SK-N-SH (cell line): ENCODE results near the gene BMP7. TPM values are rescaled to one million over a fixed set of nuclear protein-coding genes. Genes with fewer than 3 reads are reported as not detected.
"Not testable (repeated sequence)": the region's sequence is repeated elsewhere in the genome, so short reads cannot be mapped to it uniquely, and the experiment has no call there.

Source experiments
- CTCF ChIA-PET: fragments of 300-600, 350-600 bp; formaldehyde crosslinking; extraction: SDS; loops from one replicate; lab custom pipeline; 2021; lab: Yijun Ruan, JAX
- POLR2A ChIA-PET: fragments of 350-600 bp; sonication (Branson Sonifier 250); formaldehyde crosslinking; extraction: SDS; loops from one replicate; lab custom pipeline; 2020; ENCODE audit warnings: antibody characterized with exemption, inconsistent platforms; lab: Yijun Ruan, JAX
- DNase-seq: peaks from one replicate; pipeline ENCODE4 v3.0.0; 2012
- H2AFZ ChIP-seq: fragments of 200-600 bp; sonication (generic); 2 replicates; pipeline ENCODE4 v1.8.1; 2016; ENCODE audit warnings: antibody characterized with exemption, mild to moderate bottlenecking, low read depth
- H3F3A ChIP-seq: fragments of 200-600 bp; sonication (generic); replicated peaks from 2 replicates; pipeline ENCODE3; 2016; ENCODE audit warnings: antibody characterized with exemption, mild to moderate bottlenecking; ENCODE audit not compliant: insufficient read depth
- H3K27ac ChIP-seq, 2 experiments: fragments of 200-500 bp in 1 of 2; fragments of 200-600 bp in 1 of 2; sonication (Bioruptor generic) in 1 of 2; sonication (generic), shearing (Covaris generic) in 1 of 2; 2 replicates each; pipeline versions ENCODE4 v1.5.1 to v1.6.1; 2014 to 2016; ENCODE audit warnings: low read depth in 2 of 2, inconsistent platforms in 1 of 2, low read length in 1 of 2, mild to moderate bottlenecking in 1 of 2, mixed read lengths in 1 of 2
- H3K27me3 ChIP-seq: fragments of 200-600 bp; sonication (generic), shearing (Covaris generic); 2 replicates; pipeline ENCODE4 v1.6.1; 2016; ENCODE audit warnings: mixed run types; ENCODE audit not compliant: insufficient read depth
- H3K36me3 ChIP-seq, 2 experiments: fragments of 200-500 bp in 1 of 2; fragments of 200-600 bp in 1 of 2; sonication (Bioruptor generic) in 1 of 2; sonication (generic) in 1 of 2; replicated peaks in 1 of 2; 2 replicates each; pipeline versions ENCODE3 to v1.5.1; 2014 to 2016; ENCODE audit warnings: low read length in 1 of 2, mild to moderate bottlenecking in 1 of 2; ENCODE audit not compliant: insufficient read depth in 2 of 2, control insufficient read depth in 1 of 2
- H3K4me1 ChIP-seq, 2 experiments: fragments of 200-500 bp in 1 of 2; fragments of 200-600 bp in 1 of 2; sonication (Bioruptor generic) in 1 of 2; sonication (generic), shearing (Covaris generic) in 1 of 2; 2 replicates each; pipeline versions ENCODE4 v1.5.1 to v1.6.1; 2014 to 2016; ENCODE audit warnings: low read depth in 1 of 2, low read length in 1 of 2, mixed run types in 1 of 2; ENCODE audit not compliant: insufficient read depth in 2 of 2, control insufficient read depth in 1 of 2
- H3K4me2 ChIP-seq: fragments of 200-600 bp; sonication (generic), shearing (Covaris generic); 2 replicates; pipeline ENCODE4 v1.6.1; 2017; ENCODE audit warnings: mixed run types
- H3K4me3 ChIP-seq, 2 experiments: fragments of 200-500 bp in 1 of 2; fragments of 200-600 bp in 1 of 2; sonication (Bioruptor generic) in 1 of 2; sonication (generic), shearing (Covaris generic) in 1 of 2; 2 replicates each; pipeline versions ENCODE4 v1.5.1 to v1.8.1; 2014 to 2016; ENCODE audit warnings: low read depth in 2 of 2, inconsistent platforms in 1 of 2, low read length in 1 of 2, mild to moderate bottlenecking in 1 of 2, mixed read lengths in 1 of 2, moderate library complexity in 1 of 2
- H3K79me2 ChIP-seq: fragments of 200-600 bp; sonication (generic); 2 replicates; pipeline ENCODE4 v1.8.1; 2017; ENCODE audit warnings: mild to moderate bottlenecking; ENCODE audit not compliant: insufficient read depth
- H3K9ac ChIP-seq: fragments of 200-600 bp; sonication (generic); 2 replicates; pipeline ENCODE4 v1.6.1; 2017; ENCODE audit warnings: mixed run types
- H3K9me2 ChIP-seq: fragments of 200-600 bp; sonication (generic); 2 replicates; pipeline ENCODE4 v1.6.1; 2017; ENCODE audit warnings: mixed run types
- H3K9me3 ChIP-seq: fragments of 200-600 bp; sonication (generic); 2 replicates; pipeline ENCODE4 v1.6.1; 2017; ENCODE audit warnings: mixed run types, mild to moderate bottlenecking, moderate library complexity
- H4K20me1 ChIP-seq: fragments of 200-600 bp; sonication (generic); 2 replicates; pipeline ENCODE4 v1.6.1; 2017; ENCODE audit warnings: mild to moderate bottlenecking, mixed run types; ENCODE audit not compliant: insufficient read depth
- EZH2phosphoT487 ChIP-seq: fragments of 200-600 bp; sonication (generic); IDR thresholded peaks from 2 replicates; pipeline ENCODE4 v1.6.1; 2017; ENCODE audit warnings: low read depth, mixed run types, mild to moderate bottlenecking, antibody characterized with exemption, moderate library complexity, borderline replicate concordance
- FOSL2 ChIP-seq: IDR thresholded peaks from 2 replicates; pipeline ENCODE4 v1.4.0; 2012; ENCODE audit warnings: low read depth, mild to moderate bottlenecking, moderate library complexity, borderline replicate concordance
- FOXJ3 ChIP-seq: sonication (generic); formaldehyde crosslinking; IDR thresholded peaks from 2 replicates; pipeline ENCODE4 v1.5.1; 2020; ENCODE audit warnings: mild to moderate bottlenecking, missing genetic modification reagents
- GABPA ChIP-seq: IDR thresholded peaks from 2 replicates; pipeline ENCODE4 v1.4.0; 2012; ENCODE audit warnings: low read depth, mild to moderate bottlenecking
- GATA2 ChIP-seq: sonication (generic); formaldehyde crosslinking; IDR thresholded peaks from 2 replicates; pipeline ENCODE4 v1.5.0; 2020; ENCODE audit warnings: mild to moderate bottlenecking, missing genetic modification reagents
- IRF3 ChIP-seq: fragments of 150-350 bp; IDR thresholded peaks from 2 replicates; pipeline ENCODE4 v1.6.1; 2016; ENCODE audit warnings: mild to moderate bottlenecking, low read depth, low read length
- MEF2A ChIP-seq: IDR thresholded peaks from 2 replicates; pipeline ENCODE4 v1.4.0; 2012; ENCODE audit warnings: low read depth, borderline replicate concordance
- NFIC ChIP-seq: IDR thresholded peaks from 2 replicates; pipeline ENCODE4 v1.4.0; 2012; ENCODE audit warnings: borderline replicate concordance
- SIN3A ChIP-seq: IDR thresholded peaks from 2 replicates; pipeline ENCODE4 v1.6.1; 2012; ENCODE audit warnings: low read depth, mild to moderate bottlenecking, low read length, moderate library complexity, borderline replicate concordance
- SMC3 ChIP-seq: IDR thresholded peaks from 2 replicates; pipeline ENCODE4 v1.6.1; 2012; ENCODE audit warnings: low read depth, low read length, improper control_type of control experiment
- TCF12 ChIP-seq: IDR thresholded peaks from 2 replicates; pipeline ENCODE4 v1.4.0; 2012
- WGBS: methylation state at CpG from one replicate; pipeline ENCODE4 v1.1.6; 2017; ENCODE audit warnings: low lambda C conversion rate; 5-methylcytosine and 5-hydroxymethylcytosine counted together
- polyA plus RNA-seq, 3 experiments: library from polyadenylated mRNA; depleted of rRNA; stranded (reverse); fragments of >200 nt; gene quantifications; 2 replicates each; pipeline ENCODE4 v1.2.3, GENCODE V29; 2012
- TF ChIP-seq, protein P1 (sequence below): fragments of 150-350 bp; IDR thresholded peaks from 2 replicates; pipeline ENCODE4 v1.6.1; 2017; ENCODE audit warnings: antibody characterized with exemption, low read length, low read depth, borderline replicate concordance
- TF ChIP-seq, protein P2 (sequence below): IDR thresholded peaks from 2 replicates; pipeline ENCODE4 v1.4.0; 2012; ENCODE audit warnings: low read depth, borderline replicate concordance
- TF ChIP-seq, protein P3 (sequence below): IDR thresholded peaks from 2 replicates; pipeline ENCODE4 v1.6.1; 2012; ENCODE audit warnings: mild to moderate bottlenecking, low read depth, low read length, moderate library complexity
- TF ChIP-seq, protein P4 (sequence below): IDR thresholded peaks from 2 replicates; pipeline ENCODE4 v1.4.0; 2012; ENCODE audit warnings: low read depth, borderline replicate concordance

The BMP7 gene
- polyA plus RNA-seq, 1 of the 3 experiments (the other 2 are of a cell fraction), result not detected

DNA sequence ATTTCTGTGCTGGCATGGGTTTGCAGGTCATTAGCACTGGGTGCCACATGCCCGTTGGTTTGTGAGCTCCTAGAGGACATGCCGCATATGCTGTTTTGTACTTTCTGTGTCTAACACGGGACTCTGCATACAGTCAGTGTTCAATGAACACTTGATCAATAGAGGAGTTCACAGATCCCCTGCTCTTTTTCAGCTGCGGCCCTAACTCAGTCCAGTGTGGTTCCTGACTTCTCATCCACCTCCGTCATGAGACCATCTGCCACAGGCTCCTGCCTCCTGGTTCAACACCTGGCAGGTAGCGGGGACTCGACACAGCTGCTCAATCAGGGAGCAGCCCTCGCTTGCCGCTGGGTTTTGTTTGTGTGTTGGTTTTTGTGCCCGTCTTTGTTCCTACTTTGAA, 13.8 kb upstream of the BMP7 start:
- Histone ChIP-seq H3K4me3 (no peak overlapping the region), H2AFZ (no peak overlapping the region), H3K4me2 (no peak overlapping the region), H3K27me3 (no peaks in the 10 kb centered on the region; the same call in 1 of the 2 replicates), H4K20me1 (no peaks in the 10 kb centered on the region), H3K9me2 (no peaks in the 10 kb centered on the region), H3K27ac (no peak overlapping the region), H3K9ac (no peak overlapping the region), H3K79me2 (no peaks in the 10 kb centered on the region), H3K4me1 (no peaks in the 10 kb centered on the region; a peak in 1 of 4 replicates)
- DNase-seq, result no peak
- WGBS, result 55% methylated on average over 8 of the region's 10 CpGs
- CTCF ChIA-PET, result interaction anchor here (1.0 to 1.7 kb wide), 2 partner anchors 21 to 190 kb away, joined by 4 to 5 read pairs; no protein-coding TSS in a partner anchor
- TF ChIP-seq FOSL2 (no peak), GATA2 (CRISPR knock-in tag) (no peak), EZH2phosphoT487 (no peak), MEF2A (no peak), IRF3 (no peak), NFIC (no peak), SIN3A (no peak), SMC3 (no peak), FOXJ3 (CRISPR knock-in tag) (no peak), TCF12 (no peak), GABPA (no peak)
- TF ChIP-seq, protein P1, sequence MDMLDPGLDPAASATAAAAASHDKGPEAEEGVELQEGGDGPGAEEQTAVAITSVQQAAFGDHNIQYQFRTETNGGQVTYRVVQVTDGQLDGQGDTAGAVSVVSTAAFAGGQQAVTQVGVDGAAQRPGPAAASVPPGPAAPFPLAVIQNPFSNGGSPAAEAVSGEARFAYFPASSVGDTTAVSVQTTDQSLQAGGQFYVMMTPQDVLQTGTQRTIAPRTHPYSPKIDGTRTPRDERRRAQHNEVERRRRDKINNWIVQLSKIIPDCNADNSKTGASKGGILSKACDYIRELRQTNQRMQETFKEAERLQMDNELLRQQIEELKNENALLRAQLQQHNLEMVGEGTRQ, result no peak
- TF ChIP-seq, protein P2, sequence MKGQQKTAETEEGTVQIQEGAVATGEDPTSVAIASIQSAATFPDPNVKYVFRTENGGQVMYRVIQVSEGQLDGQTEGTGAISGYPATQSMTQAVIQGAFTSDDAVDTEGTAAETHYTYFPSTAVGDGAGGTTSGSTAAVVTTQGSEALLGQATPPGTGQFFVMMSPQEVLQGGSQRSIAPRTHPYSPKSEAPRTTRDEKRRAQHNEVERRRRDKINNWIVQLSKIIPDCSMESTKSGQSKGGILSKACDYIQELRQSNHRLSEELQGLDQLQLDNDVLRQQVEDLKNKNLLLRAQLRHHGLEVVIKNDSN, result no peak
- TF ChIP-seq, protein P3, sequence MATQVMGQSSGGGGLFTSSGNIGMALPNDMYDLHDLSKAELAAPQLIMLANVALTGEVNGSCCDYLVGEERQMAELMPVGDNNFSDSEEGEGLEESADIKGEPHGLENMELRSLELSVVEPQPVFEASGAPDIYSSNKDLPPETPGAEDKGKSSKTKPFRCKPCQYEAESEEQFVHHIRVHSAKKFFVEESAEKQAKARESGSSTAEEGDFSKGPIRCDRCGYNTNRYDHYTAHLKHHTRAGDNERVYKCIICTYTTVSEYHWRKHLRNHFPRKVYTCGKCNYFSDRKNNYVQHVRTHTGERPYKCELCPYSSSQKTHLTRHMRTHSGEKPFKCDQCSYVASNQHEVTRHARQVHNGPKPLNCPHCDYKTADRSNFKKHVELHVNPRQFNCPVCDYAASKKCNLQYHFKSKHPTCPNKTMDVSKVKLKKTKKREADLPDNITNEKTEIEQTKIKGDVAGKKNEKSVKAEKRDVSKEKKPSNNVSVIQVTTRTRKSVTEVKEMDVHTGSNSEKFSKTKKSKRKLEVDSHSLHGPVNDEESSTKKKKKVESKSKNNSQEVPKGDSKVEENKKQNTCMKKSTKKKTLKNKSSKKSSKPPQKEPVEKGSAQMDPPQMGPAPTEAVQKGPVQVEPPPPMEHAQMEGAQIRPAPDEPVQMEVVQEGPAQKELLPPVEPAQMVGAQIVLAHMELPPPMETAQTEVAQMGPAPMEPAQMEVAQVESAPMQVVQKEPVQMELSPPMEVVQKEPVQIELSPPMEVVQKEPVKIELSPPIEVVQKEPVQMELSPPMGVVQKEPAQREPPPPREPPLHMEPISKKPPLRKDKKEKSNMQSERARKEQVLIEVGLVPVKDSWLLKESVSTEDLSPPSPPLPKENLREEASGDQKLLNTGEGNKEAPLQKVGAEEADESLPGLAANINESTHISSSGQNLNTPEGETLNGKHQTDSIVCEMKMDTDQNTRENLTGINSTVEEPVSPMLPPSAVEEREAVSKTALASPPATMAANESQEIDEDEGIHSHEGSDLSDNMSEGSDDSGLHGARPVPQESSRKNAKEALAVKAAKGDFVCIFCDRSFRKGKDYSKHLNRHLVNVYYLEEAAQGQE, result no peak
- TF ChIP-seq, protein P4, sequence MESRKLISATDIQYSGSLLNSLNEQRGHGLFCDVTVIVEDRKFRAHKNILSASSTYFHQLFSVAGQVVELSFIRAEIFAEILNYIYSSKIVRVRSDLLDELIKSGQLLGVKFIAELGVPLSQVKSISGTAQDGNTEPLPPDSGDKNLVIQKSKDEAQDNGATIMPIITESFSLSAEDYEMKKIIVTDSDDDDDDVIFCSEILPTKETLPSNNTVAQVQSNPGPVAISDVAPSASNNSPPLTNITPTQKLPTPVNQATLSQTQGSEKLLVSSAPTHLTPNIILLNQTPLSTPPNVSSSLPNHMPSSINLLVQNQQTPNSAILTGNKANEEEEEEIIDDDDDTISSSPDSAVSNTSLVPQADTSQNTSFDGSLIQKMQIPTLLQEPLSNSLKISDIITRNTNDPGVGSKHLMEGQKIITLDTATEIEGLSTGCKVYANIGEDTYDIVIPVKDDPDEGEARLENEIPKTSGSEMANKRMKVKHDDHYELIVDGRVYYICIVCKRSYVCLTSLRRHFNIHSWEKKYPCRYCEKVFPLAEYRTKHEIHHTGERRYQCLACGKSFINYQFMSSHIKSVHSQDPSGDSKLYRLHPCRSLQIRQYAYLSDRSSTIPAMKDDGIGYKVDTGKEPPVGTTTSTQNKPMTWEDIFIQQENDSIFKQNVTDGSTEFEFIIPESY, result no peak
- TF ChIP-seq, all 33 proteins: peak for 0
- Histone ChIP-seq H3F3A (no peaks in the 10 kb centered on the region), H3K9me3 (no peaks in the 10 kb centered on the region), H3K36me3 (no peaks in the 10 kb centered on the region)
- POLR2A ChIA-PET, result no interaction called here

GRCh38 chr20:57279548-57279947, 13.1 kb upstream of the BMP7 start:
- H4K20me1 ChIP-seq, POLR2A ChIA-PET, H3F3A ChIP-seq, H2AFZ ChIP-seq, H3K27me3 ChIP-seq, H3K79me2 ChIP-seq, H3K4me1 ChIP-seq, H3K9me2 ChIP-seq, DNase-seq, H3K27ac ChIP-seq, H3K9me3 ChIP-seq, H3K4me2 ChIP-seq, H3K9ac ChIP-seq, H3K4me3 ChIP-seq, H3K36me3 ChIP-seq: not testable (repeated sequence)
- WGBS, result 28% methylated on average over 3 of the region's 3 CpGs
- CTCF ChIA-PET, result interaction anchor here (1.7 kb wide), 1 partner anchor 189 kb away, joined by 4 read pairs; no protein-coding TSS in a partner anchor
